ENCODE results near the gene FOXO3. TPM values are rescaled to one million over a fixed set of nuclear protein-coding genes. Genes with fewer than 3 reads are reported as not detected.

Gene FOXO3
- total RNA-seq, 1 donor from 2014 or later, result 32.8 TPM

DNA sequence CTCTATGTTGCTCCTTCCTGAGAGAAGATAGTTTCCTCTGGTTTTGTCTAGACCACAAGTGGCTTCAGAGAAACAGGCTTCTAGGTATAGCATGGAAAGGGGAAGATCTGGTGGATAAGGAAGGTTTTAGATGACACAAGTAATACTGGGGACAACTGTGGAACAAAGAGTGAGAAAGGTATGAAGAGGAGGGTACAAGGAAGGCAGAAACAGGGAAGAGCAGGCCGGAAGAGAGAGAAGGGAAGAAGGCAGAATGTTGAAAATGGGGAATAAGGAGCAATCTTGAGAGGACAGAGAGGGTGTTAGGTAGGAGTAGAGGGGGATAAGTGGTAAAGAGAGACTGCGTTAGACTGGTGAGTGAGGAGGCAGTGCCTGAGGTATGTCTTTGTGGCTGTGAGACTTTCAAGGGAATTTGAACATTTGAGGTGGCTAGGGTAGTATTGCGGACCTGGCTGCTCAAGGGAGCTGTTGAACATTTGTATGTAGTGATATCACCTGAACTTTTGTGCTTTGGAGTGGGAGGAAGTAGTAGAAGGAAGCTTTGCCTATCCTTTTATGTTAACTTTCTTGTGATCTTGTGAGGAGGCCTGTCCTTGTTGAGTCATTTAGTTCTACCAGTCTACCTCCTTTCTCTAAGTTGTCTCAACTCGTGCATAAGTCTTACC is 69.5 kb downstream of the FOXO3 start:
- H3K36me3 Mint-ChIP-seq (ENCODE audit: low read depth), result no peaks in the 10 kb centered on the region
- peaks cover 5% of the 10 kb centered on the region for H3K27me3 Mint-ChIP-seq (ENCODE audit: low read depth)
- TF ChIP-seq, protein P1, sequence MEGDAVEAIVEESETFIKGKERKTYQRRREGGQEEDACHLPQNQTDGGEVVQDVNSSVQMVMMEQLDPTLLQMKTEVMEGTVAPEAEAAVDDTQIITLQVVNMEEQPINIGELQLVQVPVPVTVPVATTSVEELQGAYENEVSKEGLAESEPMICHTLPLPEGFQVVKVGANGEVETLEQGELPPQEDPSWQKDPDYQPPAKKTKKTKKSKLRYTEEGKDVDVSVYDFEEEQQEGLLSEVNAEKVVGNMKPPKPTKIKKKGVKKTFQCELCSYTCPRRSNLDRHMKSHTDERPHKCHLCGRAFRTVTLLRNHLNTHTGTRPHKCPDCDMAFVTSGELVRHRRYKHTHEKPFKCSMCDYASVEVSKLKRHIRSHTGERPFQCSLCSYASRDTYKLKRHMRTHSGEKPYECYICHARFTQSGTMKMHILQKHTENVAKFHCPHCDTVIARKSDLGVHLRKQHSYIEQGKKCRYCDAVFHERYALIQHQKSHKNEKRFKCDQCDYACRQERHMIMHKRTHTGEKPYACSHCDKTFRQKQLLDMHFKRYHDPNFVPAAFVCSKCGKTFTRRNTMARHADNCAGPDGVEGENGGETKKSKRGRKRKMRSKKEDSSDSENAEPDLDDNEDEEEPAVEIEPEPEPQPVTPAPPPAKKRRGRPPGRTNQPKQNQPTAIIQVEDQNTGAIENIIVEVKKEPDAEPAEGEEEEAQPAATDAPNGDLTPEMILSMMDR (conservative IDR thresholded peaks at IDR 0.05), result no peak
- H3K9me3 Mint-ChIP-seq, result no peaks in the 10 kb centered on the region
- DNase-seq (ENCODE audit: low read depth, low spot score), result no peak
- H3K27ac Mint-ChIP-seq (ENCODE audit: unreplicated experiment), result peak overlapping the region; percentile 68
- H3K4me3 Mint-ChIP-seq, result no peak overlapping the region
- peaks cover 61% of the 10 kb centered on the region for H3K4me1 Mint-ChIP-seq

DNA sequence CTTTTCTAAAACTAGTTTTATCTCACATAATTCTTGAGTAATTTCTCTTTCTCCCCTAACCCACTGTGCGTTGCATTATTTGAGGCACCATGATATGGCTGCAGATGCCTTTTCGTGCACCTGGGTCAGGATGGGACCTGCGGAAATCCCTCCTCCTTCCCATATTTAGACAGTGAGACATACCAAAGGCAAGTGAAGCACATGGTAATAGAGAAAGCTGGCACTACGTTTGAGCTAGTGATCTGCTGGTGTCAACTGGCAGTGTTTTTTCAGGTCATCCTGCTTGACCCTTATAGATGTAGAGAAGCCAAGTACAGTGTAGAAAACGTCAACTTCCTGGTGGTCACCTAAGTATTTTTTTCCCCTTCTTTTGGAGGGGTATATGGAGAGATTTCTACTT is 71.7 kb downstream of the FOXO3 start:
- H3K9me3 Mint-ChIP-seq, result no peaks in the 10 kb centered on the region
- DNase-seq (ENCODE audit: low read depth, low spot score), result no peak
- H3K4me3 Mint-ChIP-seq, result no peak overlapping the region
- H3K36me3 Mint-ChIP-seq (ENCODE audit: low read depth), result no peaks in the 10 kb centered on the region
- TF ChIP-seq, protein P1 (conservative IDR thresholded peaks at IDR 0.05), result no peak
- peaks cover 12% of the 10 kb centered on the region for H3K27me3 Mint-ChIP-seq (ENCODE audit: low read depth)
- no peak overlapping the region for H3K27ac Mint-ChIP-seq (ENCODE audit: unreplicated experiment)
- H3K4me1 Mint-ChIP-seq, result peaks cover 76% of the 10 kb centered on the region

DNA sequence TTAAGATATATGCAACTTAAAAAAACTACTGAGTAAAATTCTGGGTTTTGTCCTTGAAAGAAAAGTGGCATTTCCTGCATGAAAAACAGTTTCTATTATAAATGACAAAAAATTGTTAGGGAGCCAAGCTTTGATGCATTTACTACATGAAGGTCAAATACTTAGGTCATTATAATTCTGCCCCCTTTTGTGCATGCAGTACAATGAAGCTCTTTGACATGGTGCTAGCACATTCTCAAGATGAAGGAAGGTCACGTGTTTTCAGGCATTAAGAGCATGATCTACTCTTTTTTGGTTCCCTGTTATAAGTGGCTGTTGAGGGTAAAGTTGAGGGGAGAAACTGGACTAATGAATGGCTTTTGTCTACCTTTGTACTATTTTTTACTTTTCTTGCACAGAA is 72.7 kb downstream of the FOXO3 start:
- TF ChIP-seq, protein P1 (conservative IDR thresholded peaks at IDR 0.05), result no peak
- H3K9me3 Mint-ChIP-seq, result no peaks in the 10 kb centered on the region
- peaks cover 12% of the 10 kb centered on the region for H3K27me3 Mint-ChIP-seq (ENCODE audit: low read depth)
- H3K36me3 Mint-ChIP-seq (ENCODE audit: low read depth), result no peaks in the 10 kb centered on the region
- no peak for DNase-seq (ENCODE audit: low read depth, low spot score)
- H3K4me1 Mint-ChIP-seq, result peaks cover 74% of the 10 kb centered on the region
- H3K27ac Mint-ChIP-seq (ENCODE audit: unreplicated experiment), result no peak overlapping the region
- H3K4me3 Mint-ChIP-seq, result peak overlapping the region; percentile 5

DNA sequence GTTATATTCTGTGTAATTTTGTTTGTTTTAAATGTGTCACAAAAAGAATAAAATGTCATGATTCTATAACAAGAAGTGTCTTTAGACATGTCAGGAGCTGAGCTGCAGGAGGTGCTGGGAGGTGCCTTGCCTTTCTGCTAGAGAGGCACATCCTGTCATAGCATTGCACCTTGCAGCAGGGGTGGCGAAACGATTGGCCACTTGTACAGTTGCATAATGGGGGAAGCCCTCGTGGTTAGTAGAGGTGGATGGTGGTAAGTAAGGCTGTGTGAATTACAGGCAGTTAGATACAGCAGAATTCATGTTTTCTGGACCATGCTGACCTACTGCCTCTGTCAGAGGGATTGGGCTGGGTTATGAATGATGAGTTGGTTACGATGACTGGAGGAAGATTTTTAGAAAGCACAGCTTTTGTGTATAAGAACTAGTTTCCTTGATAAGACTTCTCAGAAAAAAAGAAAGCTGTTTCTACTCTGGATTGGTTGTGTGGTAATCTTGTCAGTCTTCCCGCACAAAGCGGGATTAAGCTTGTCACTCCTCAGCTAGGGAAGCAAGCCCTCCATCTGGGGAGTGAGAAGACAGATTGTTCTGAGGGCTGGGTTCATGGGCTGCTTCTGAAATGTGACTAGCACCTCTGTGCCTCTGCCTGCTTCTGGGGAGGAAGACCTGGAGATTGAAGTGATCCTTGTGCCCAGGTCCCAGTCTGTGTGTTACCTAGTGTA is 74.9 kb downstream of the FOXO3 start:
- Mint-ChIP-seq H3K4me1 (peaks cover 56% of the 10 kb centered on the region), H3K4me3 (peak overlapping the region; percentile 15), H3K9me3 (no peaks in the 10 kb centered on the region), H3K27me3 (ENCODE audit: low read depth) (peaks cover 7% of the 10 kb centered on the region), H3K36me3 (ENCODE audit: low read depth) (no peaks in the 10 kb centered on the region), H3K27ac (ENCODE audit: unreplicated experiment) (peak overlapping the region; percentile 63)
- TF ChIP-seq, protein P1 (conservative IDR thresholded peaks at IDR 0.05), result no peak
- no peak for DNase-seq (ENCODE audit: low read depth, low spot score)

DNA sequence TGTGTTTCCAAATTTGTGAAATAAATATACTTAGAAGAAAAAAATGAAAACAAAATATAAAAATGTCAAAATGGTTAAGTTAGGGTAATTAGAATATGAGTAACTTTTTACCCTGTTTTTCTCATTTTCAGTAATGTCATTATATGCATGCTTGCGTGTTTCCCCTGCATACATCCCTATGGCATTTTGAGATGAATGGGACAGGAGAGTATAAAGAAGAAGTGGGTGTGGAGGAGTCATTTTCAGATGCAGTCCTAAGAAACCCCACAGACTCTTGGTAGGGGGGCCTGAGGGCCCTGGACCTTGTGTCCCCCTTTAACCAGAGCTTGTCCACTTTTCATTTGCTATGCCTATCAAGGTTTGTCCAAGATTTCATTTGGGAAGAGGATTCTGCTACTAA is 77.2 kb downstream of the FOXO3 start:
- Mint-ChIP-seq H3K27ac (ENCODE audit: unreplicated experiment) (no peak overlapping the region), H3K9me3 (no peaks in the 10 kb centered on the region), H3K4me3 (no peak overlapping the region), H3K4me1 (peaks cover 39% of the 10 kb centered on the region), H3K36me3 (ENCODE audit: low read depth) (no peaks in the 10 kb centered on the region), H3K27me3 (ENCODE audit: low read depth) (peaks cover 7% of the 10 kb centered on the region)
- DNase-seq (ENCODE audit: low read depth, low spot score), result no peak
- TF ChIP-seq, protein P1 (conservative IDR thresholded peaks at IDR 0.05), result no peak
